ENCODE data around the gene PAPSS1.
"Not testable (repeated sequence)": the region's sequence is repeated elsewhere in the genome, so short reads cannot be mapped to it uniquely, and the experiment has no call there.

Gene PAPSS1

GRCh38 chr4:107708225-107708624, 11.8 kb downstream of the PAPSS1 start:
- no peak for TF ChIP-seq CTCF (IDR thresholded peaks at IDR 0.05; ENCODE audit: control insufficient read depth, insufficient read depth, low read depth, low read length, missing control alignments)
- no peak overlapping the region for H3K4me3 ChIP-seq (ENCODE audit: control insufficient read depth, low read depth, low read length)
- DNase-seq (ENCODE audit: low read depth), result no peak

- TF ChIP-seq CTCF (IDR thresholded peaks at IDR 0.05; ENCODE audit: control insufficient read depth, insufficient read depth, low read depth, low read length, missing control alignments), result no peak
- H3K4me3 ChIP-seq (ENCODE audit: control insufficient read depth, low read depth, low read length), result no peak overlapping the region
- DNase-seq (ENCODE audit: low read depth), result no peak
Measured at GRCh38 chr4:107705742-107706556, 14.1 kb downstream of the PAPSS1 start.

DNA sequence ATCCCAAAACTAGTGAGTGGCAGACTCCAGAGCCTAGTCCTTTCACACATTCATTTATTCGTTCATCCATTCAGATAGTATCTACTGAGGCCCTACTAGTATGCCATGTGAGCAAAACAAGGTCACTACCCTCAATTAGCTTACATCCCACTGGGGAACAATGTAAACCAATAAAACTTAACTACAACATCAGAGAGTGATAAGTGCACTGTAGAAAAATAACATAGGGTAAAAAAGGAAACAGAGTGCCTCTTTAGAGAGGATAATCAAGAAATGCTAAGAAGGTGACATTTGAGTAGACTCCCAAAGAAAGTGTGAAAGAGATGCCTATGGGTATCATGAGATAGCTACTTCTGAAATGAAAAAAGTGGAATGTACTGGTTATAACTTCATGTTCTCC, 18.5 kb downstream of the PAPSS1 start:
- no peak overlapping the region for H3K4me3 ChIP-seq (ENCODE audit: control insufficient read depth, low read depth, low read length)
- no peak for DNase-seq (ENCODE audit: low read depth)
- no peak for TF ChIP-seq CTCF (IDR thresholded peaks at IDR 0.05; ENCODE audit: control insufficient read depth, insufficient read depth, low read depth, low read length, missing control alignments)

- no peak overlapping the region for H3K4me3 ChIP-seq (ENCODE audit: control insufficient read depth, low read depth, low read length)
- TF ChIP-seq CTCF (IDR thresholded peaks at IDR 0.05; ENCODE audit: control insufficient read depth, insufficient read depth, low read depth, low read length, missing control alignments), result no peak
Measured at GRCh38 chr4:107699466-107700206, 20.4 kb downstream of the PAPSS1 start.

GRCh38 chr4:107696187-107696586, 23.8 kb downstream of the PAPSS1 start:
- not testable (repeated sequence) for DNase-seq (ENCODE audit: low read depth); H3K4me3 ChIP-seq (ENCODE audit: control insufficient read depth, low read depth, low read length)

More at GRCh38 chr4:107699466-107700206, 20.4 kb downstream of the PAPSS1 start:
- no peak for DNase-seq (ENCODE audit: low read depth)

DNA sequence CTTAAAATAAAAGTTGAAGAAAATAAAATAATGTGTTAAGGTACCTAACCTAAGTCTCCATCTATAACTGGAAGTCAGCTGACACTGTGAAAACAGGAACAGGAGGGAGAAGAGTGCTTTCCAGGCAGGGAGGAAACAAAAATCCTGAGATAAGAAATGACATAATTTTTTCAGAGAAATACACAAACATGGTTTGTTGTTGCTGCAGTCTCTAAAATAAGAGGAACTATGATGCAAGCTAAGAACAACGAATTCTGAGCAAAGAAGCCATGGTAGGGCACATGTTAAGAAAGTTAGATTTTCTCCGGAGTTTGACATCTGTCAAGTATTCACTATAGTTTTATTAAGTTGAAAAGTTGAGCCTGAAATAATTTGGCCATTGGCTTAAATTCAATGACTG, 26.9 kb downstream of the PAPSS1 start:
- no peak for TF ChIP-seq CTCF (IDR thresholded peaks at IDR 0.05; ENCODE audit: control insufficient read depth, insufficient read depth, low read depth, low read length, missing control alignments)
- no peak for DNase-seq (ENCODE audit: low read depth)
- no peak overlapping the region for H3K4me3 ChIP-seq (ENCODE audit: control insufficient read depth, low read depth, low read length)

- no peak for DNase-seq (ENCODE audit: low read depth)
- no peak overlapping the region for H3K4me3 ChIP-seq (ENCODE audit: control insufficient read depth, low read depth, low read length)
- TF ChIP-seq CTCF (IDR thresholded peaks at IDR 0.05; ENCODE audit: control insufficient read depth, insufficient read depth, low read depth, low read length, missing control alignments), result no peak
Measured at GRCh38 chr4:107692202-107692601, 27.8 kb downstream of the PAPSS1 start.

Data from AG09309 (cell line).